Measurements from ENCODE around the gene STAT5A.

The STAT5A gene

DNA sequence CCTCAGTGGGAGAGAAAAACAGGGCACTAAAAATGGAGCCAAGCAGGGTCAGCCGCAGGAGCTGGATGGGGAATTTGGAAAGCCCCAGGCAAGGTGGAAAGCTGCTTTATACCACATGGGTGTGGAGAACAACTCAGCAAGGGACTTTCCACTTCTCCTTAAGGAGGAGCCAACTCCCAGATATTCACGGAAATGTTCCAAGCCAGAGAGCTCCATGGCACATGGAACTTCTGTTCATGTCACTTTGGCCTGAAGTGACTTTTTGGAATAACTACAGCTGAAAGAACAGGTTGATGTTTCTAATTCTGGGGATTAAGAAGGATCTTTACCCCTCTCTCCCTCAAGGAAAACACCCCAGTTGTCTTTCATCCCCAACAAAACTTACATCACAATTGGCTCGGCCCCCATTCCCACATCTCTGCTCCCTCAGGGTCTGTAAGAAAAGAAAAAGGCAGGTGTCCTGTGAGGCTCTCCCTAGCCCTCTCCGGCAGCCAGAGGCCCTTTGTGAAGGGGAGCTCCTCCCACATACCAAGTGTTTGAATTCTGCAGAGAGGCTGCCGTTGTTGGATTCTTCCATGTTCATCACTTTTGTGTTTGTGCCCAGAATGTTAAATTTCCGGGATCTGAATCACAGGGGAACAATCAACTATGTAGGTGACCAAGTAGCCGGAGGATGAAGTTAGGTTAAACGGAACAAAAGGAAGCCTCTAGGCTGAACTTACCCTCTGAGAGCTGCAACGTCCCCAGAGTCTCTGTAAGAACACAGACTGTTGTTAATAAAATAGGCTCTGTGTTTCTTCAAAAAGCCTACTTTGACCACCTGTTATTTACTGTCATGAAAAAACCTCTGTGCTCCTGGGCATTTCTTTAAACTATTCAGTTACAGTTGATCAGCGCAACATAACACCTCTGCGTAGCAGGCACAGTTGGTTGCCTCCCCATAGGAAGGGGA lies 41.0 kb downstream of the STAT5A start:
- TF ChIP-seq SIN3A (IDR thresholded peaks at IDR 0.05; ENCODE audit: borderline replicate concordance, insufficient read depth, low read length) (no peak), TAF1 (IDR thresholded peaks at IDR 0.05; ENCODE audit: borderline replicate concordance, insufficient read depth, low read length) (no peak), POLR2AphosphoS5 (IDR thresholded peaks at IDR 0.05; ENCODE audit: low read depth, low read length) (no peak), FOXP2 (optimal IDR thresholded peaks at IDR 0.05; ENCODE audit: borderline replicate concordance, extremely low read depth, extremely low read length, insufficient read depth) (no peak)
- TF ChIP-seq, protein P1, sequence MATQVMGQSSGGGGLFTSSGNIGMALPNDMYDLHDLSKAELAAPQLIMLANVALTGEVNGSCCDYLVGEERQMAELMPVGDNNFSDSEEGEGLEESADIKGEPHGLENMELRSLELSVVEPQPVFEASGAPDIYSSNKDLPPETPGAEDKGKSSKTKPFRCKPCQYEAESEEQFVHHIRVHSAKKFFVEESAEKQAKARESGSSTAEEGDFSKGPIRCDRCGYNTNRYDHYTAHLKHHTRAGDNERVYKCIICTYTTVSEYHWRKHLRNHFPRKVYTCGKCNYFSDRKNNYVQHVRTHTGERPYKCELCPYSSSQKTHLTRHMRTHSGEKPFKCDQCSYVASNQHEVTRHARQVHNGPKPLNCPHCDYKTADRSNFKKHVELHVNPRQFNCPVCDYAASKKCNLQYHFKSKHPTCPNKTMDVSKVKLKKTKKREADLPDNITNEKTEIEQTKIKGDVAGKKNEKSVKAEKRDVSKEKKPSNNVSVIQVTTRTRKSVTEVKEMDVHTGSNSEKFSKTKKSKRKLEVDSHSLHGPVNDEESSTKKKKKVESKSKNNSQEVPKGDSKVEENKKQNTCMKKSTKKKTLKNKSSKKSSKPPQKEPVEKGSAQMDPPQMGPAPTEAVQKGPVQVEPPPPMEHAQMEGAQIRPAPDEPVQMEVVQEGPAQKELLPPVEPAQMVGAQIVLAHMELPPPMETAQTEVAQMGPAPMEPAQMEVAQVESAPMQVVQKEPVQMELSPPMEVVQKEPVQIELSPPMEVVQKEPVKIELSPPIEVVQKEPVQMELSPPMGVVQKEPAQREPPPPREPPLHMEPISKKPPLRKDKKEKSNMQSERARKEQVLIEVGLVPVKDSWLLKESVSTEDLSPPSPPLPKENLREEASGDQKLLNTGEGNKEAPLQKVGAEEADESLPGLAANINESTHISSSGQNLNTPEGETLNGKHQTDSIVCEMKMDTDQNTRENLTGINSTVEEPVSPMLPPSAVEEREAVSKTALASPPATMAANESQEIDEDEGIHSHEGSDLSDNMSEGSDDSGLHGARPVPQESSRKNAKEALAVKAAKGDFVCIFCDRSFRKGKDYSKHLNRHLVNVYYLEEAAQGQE (IDR thresholded peaks at IDR 0.05; ENCODE audit: insufficient read depth in 1 of 2, low read depth in 2 of 2, low read length in 2 of 2): no peak

DNA sequence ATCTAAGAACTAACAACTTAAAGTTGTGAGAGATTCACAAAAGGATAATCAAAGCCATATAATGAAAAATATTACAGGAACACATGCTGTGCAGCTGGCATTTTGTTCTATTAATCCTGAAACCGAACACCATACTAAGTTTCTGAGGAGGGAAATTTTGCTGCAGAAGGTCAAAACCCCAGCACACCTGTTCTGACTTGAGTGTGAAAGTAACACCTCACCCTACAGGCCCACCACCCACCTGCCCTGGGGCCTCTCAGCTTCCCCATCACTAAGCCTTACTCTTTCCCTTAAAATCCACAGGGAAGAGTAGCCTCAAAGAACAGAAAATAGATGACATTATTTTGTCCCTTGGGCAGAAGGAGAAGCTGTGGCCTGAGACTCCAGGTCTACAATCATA lies 44.8 kb downstream of the STAT5A start:
- TF ChIP-seq FOXP2 (optimal IDR thresholded peaks at IDR 0.05; ENCODE audit: borderline replicate concordance, extremely low read depth, extremely low read length, insufficient read depth): no peak
- no peak for TF ChIP-seq POLR2AphosphoS5 (IDR thresholded peaks at IDR 0.05; ENCODE audit: low read depth, low read length)
- TF ChIP-seq, protein P1 (IDR thresholded peaks at IDR 0.05; ENCODE audit: insufficient read depth in 1 of 2, low read depth in 2 of 2, low read length in 2 of 2): no peak
- no peak for TF ChIP-seq SIN3A (IDR thresholded peaks at IDR 0.05; ENCODE audit: borderline replicate concordance, insufficient read depth, low read length)
- TF ChIP-seq TAF1 (IDR thresholded peaks at IDR 0.05; ENCODE audit: borderline replicate concordance, insufficient read depth, low read length): no peak

- TF ChIP-seq, protein P1 (IDR thresholded peaks at IDR 0.05; ENCODE audit: insufficient read depth in 1 of 2, low read depth in 2 of 2, low read length in 2 of 2): no peak
- TF ChIP-seq FOXP2 (optimal IDR thresholded peaks at IDR 0.05; ENCODE audit: borderline replicate concordance, extremely low read depth, extremely low read length, insufficient read depth) (no peak), POLR2AphosphoS5 (IDR thresholded peaks at IDR 0.05; ENCODE audit: low read depth, low read length) (no peak), TAF1 (IDR thresholded peaks at IDR 0.05; ENCODE audit: borderline replicate concordance, insufficient read depth, low read length) (no peak), SIN3A (IDR thresholded peaks at IDR 0.05; ENCODE audit: borderline replicate concordance, insufficient read depth, low read length) (no peak)
Measured at GRCh38 chr17:42334677-42335076, 46.4 kb downstream of the STAT5A start.

GRCh38 chr17:42337442-42337841 lies 49.1 kb downstream of the STAT5A start:
- TF ChIP-seq FOXP2 (optimal IDR thresholded peaks at IDR 0.05; ENCODE audit: borderline replicate concordance, extremely low read depth, extremely low read length, insufficient read depth) (no peak), SIN3A (IDR thresholded peaks at IDR 0.05; ENCODE audit: borderline replicate concordance, insufficient read depth, low read length) (no peak), POLR2AphosphoS5 (IDR thresholded peaks at IDR 0.05; ENCODE audit: low read depth, low read length) (no peak), TAF1 (IDR thresholded peaks at IDR 0.05; ENCODE audit: borderline replicate concordance, insufficient read depth, low read length) (no peak)
- TF ChIP-seq, protein P1 (IDR thresholded peaks at IDR 0.05; ENCODE audit: insufficient read depth in 1 of 2, low read depth in 2 of 2, low read length in 2 of 2): no peak

All from PFSK-1 (cell line).